BE2C (cell line): ENCODE data around the gene TOGARAM1.

Experiments used
- DNase-seq: peaks from one replicate; pipeline ENCODE4 v3.0.0-alpha.2; 2020
- H3K27me3 ChIP-seq: fragments of 250-450 bp; sonication (Bioruptor Pico); 2 replicates; pipeline ENCODE4 v1.5.1; 2020; ENCODE audit warnings: mild to moderate bottlenecking
- H3K36me3 ChIP-seq: fragments of 250-450 bp; sonication (Bioruptor Pico); 2 replicates; pipeline ENCODE4 v1.5.1; 2020; ENCODE audit warnings: mild to moderate bottlenecking
- H3K4me1 ChIP-seq: fragments of 250-450 bp; sonication (Bioruptor Pico); 2 replicates; pipeline ENCODE4 v1.5.1; 2020
- H3K4me3 ChIP-seq: 2 replicates; pipeline ENCODE4 v1.5.1; 2011; ENCODE audit warnings: low read depth, low read length
- H3K9me3 ChIP-seq: fragments of 250-450 bp; sonication (Bioruptor Pico); 2 replicates; pipeline ENCODE4 v1.5.1; 2020
- CTCF ChIP-seq: IDR thresholded peaks from 2 replicates; pipeline ENCODE4 v1.5.1; 2012; ENCODE audit warnings: mild to moderate bottlenecking, low read depth, low read length

Gene TOGARAM1

GRCh38 chr14:44995770-44996294 lies 33.8 kb downstream of the TOGARAM1 start:
- Histone ChIP-seq H3K4me3 (no peak overlapping the region), H3K27me3 (no peaks in the 10 kb centered on the region), H3K4me1 (no peaks in the 10 kb centered on the region), H3K9me3 (no peaks in the 10 kb centered on the region), H3K36me3 (peaks cover 12% of the 10 kb centered on the region)
- no peak for DNase-seq
- no peak for TF ChIP-seq CTCF

- Histone ChIP-seq H3K4me3 (no peak overlapping the region), H3K27me3 (no peaks in the 10 kb centered on the region), H3K4me1 (no peaks in the 10 kb centered on the region), H3K36me3 (peaks cover 12% of the 10 kb centered on the region), H3K9me3 (no peaks in the 10 kb centered on the region)
- TF ChIP-seq CTCF, result no peak
- no peak for DNase-seq
Observed at GRCh38 chr14:45003924-45004323, 41.9 kb downstream of the TOGARAM1 start.

GRCh38 chr14:45015133-45015532 lies 53.1 kb downstream of the TOGARAM1 start:
- Histone ChIP-seq H3K36me3 (peaks cover 16% of the 10 kb centered on the region), H3K27me3 (no peaks in the 10 kb centered on the region), H3K4me3 (no peak overlapping the region), H3K9me3 (no peaks in the 10 kb centered on the region), H3K4me1 (no peaks in the 10 kb centered on the region)
- TF ChIP-seq CTCF, result no peak
- DNase-seq, result no peak

GRCh38 chr14:45028107-45028626 lies 66.2 kb downstream of the TOGARAM1 start:
- no peak for TF ChIP-seq CTCF
- Histone ChIP-seq H3K27me3 (no peaks in the 10 kb centered on the region), H3K4me1 (no peaks in the 10 kb centered on the region), H3K4me3 (no peak overlapping the region), H3K9me3 (no peaks in the 10 kb centered on the region), H3K36me3 (peaks cover 37% of the 10 kb centered on the region)
- DNase-seq, result no peak

GRCh38 chr14:45034730-45035129 lies 72.7 kb downstream of the TOGARAM1 start:
- Histone ChIP-seq H3K4me1 (0 out of 2 replicates have a peak, but pooled peaks cover 4% of the 10 kb centered on the region), H3K36me3 (peaks cover 51% of the 10 kb centered on the region), H3K4me3 (no peak overlapping the region), H3K27me3 (no peaks in the 10 kb centered on the region), H3K9me3 (no peaks in the 10 kb centered on the region)
- no peak for DNase-seq
- no peak for TF ChIP-seq CTCF

GRCh38 chr14:45038256-45038655 lies 76.3 kb downstream of the TOGARAM1 start:
- Histone ChIP-seq H3K36me3 (peaks cover 40% of the 10 kb centered on the region), H3K4me3 (no peak overlapping the region), H3K27me3 (no peaks in the 10 kb centered on the region), H3K4me1 (0 out of 2 replicates have a peak, but pooled peaks cover 4% of the 10 kb centered on the region), H3K9me3 (no peaks in the 10 kb centered on the region)
- DNase-seq, result no peak
- TF ChIP-seq CTCF, result no peak
